ENCODE measurements around the gene GRIA3.

The GRIA3 gene

DNA sequence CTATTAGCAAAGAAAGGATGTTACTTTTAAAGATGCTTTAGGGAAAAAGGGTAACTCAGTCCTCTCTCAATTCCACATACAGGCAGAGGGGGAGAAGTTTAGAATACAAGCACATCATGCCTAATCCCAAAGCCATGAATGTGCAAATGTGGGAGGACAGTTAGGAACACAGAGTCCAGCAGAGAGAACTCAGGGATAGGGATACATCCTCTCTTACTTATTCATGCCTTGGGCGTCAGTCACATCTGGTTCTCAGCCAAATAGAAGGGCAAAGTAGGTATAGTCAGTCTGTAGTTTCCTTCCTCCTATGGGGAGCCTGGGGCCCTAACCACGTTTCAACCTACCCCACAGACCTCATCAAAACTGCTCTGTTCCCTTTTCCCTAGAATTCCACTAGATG is 87.8 kb downstream of the GRIA3 start:
- Histone ChIP-seq H3K36me3 (ENCODE audit: insufficient read depth) (no peaks in the 10 kb centered on the region), H2AFZ (ENCODE audit: low read depth) (no peak overlapping the region), H3K4me1 (ENCODE audit: low read depth, poor library complexity, severe bottlenecking) (no peaks in the 10 kb centered on the region), H3K79me2 (ENCODE audit: insufficient read depth, low read depth) (no peaks in the 10 kb centered on the region), H3K9ac (no peak overlapping the region), H3K4me3 (IDR thresholded peaks at IDR 0.05; ENCODE audit: insufficient read depth, low read depth, low read length) (no peak overlapping the region), H3K27me3 (ENCODE audit: insufficient read depth, low read depth) (no peaks in the 10 kb centered on the region), H3K4me2 (no peak overlapping the region), H4K20me1 (ENCODE audit: insufficient read depth) (no peaks in the 10 kb centered on the region), H3K27ac (no peak overlapping the region)
- TF ChIP-seq, protein P1, sequence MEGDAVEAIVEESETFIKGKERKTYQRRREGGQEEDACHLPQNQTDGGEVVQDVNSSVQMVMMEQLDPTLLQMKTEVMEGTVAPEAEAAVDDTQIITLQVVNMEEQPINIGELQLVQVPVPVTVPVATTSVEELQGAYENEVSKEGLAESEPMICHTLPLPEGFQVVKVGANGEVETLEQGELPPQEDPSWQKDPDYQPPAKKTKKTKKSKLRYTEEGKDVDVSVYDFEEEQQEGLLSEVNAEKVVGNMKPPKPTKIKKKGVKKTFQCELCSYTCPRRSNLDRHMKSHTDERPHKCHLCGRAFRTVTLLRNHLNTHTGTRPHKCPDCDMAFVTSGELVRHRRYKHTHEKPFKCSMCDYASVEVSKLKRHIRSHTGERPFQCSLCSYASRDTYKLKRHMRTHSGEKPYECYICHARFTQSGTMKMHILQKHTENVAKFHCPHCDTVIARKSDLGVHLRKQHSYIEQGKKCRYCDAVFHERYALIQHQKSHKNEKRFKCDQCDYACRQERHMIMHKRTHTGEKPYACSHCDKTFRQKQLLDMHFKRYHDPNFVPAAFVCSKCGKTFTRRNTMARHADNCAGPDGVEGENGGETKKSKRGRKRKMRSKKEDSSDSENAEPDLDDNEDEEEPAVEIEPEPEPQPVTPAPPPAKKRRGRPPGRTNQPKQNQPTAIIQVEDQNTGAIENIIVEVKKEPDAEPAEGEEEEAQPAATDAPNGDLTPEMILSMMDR (conservative IDR thresholded peaks at IDR 0.05; ENCODE audit: low read depth, low read length): no peak

DNA sequence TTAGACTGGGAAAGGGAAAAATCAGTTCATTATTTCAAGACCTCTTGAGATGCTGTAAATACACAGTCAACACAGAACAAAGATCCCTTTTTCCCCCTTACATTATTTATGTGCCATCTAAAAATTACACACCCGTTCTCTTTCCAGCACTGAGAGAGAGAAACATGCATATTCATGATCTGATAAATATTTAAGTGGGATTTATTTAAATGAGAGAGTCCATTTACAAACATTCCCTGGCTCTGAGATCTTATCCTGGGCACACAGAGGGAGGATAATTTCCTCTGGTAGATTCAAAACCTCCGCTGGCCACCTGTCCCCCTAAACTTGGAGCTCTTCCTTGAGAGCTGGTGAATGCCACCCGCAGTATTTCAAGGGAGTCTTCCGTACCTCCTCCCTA is 88.6 kb downstream of the GRIA3 start:
- H3K27me3 ChIP-seq (ENCODE audit: insufficient read depth, low read depth): no peaks in the 10 kb centered on the region

DNA sequence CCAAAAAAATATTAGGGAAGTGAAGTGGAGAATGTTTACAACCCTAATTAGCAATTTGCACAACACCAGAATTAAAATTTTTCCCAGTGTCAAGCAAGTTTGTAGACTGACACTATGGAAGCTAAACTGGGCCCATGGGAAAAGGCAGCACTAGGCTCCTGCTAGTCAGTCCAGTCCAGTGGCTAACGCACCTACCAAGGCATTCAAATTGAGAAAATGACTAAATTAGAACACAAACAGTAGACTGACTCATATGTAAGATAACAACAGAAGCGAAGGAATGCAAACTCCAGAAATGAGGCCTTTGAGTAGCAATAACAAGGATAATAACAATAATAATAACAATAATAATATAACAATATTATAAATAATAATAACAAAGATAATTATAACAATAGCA is 90.7 kb downstream of the GRIA3 start:
- no peak overlapping the region for H3K9ac ChIP-seq
- no peak overlapping the region for H3K4me2 ChIP-seq
- H3K79me2 ChIP-seq (ENCODE audit: insufficient read depth, low read depth): no peaks in the 10 kb centered on the region
- H3K27ac ChIP-seq: no peak overlapping the region
- no peak overlapping the region for H2AFZ ChIP-seq (ENCODE audit: low read depth)
- no peaks in the 10 kb centered on the region for H3K36me3 ChIP-seq (ENCODE audit: insufficient read depth)
- no peak overlapping the region for H3K4me3 ChIP-seq (IDR thresholded peaks at IDR 0.05; ENCODE audit: insufficient read depth, low read depth, low read length)
- H3K27me3 ChIP-seq (ENCODE audit: insufficient read depth, low read depth): no peaks in the 10 kb centered on the region
- TF ChIP-seq, protein P1 (conservative IDR thresholded peaks at IDR 0.05; ENCODE audit: low read depth, low read length): no peak
- H3K4me1 ChIP-seq (ENCODE audit: low read depth, poor library complexity, severe bottlenecking): no peaks in the 10 kb centered on the region
- no peaks in the 10 kb centered on the region for H4K20me1 ChIP-seq (ENCODE audit: insufficient read depth)

More for the DNA sequence above, 88.6 kb downstream of the GRIA3 start:
- TF ChIP-seq, protein P1 (conservative IDR thresholded peaks at IDR 0.05; ENCODE audit: low read depth, low read length): no peak
- Histone ChIP-seq H3K4me3 (IDR thresholded peaks at IDR 0.05; ENCODE audit: insufficient read depth, low read depth, low read length) (no peak overlapping the region), H3K4me2 (no peak overlapping the region), H3K36me3 (ENCODE audit: insufficient read depth) (no peaks in the 10 kb centered on the region), H3K4me1 (ENCODE audit: low read depth, poor library complexity, severe bottlenecking) (no peaks in the 10 kb centered on the region), H4K20me1 (ENCODE audit: insufficient read depth) (no peaks in the 10 kb centered on the region), H3K27ac (no peak overlapping the region), H3K79me2 (ENCODE audit: insufficient read depth, low read depth) (no peaks in the 10 kb centered on the region), H2AFZ (ENCODE audit: low read depth) (no peak overlapping the region), H3K9ac (no peak overlapping the region)

DNA sequence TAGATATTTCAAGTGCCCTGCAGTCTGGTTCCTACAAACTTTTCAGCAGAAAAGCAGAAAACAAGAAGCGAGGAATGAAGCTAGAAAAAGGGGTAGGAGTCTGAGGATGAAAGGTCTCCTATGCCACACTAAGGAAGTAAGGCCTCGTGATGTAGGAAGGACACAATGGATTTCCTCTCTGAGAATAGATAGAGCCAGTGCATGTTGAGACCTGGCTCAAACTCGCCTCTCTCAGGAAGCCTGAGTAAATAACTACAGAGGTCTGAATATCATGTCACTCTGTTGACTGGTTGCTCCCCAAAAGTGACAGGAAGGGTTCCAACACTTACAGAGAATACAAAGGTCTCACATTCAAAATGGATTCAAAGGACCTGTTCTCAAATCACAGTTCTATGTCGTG is 93.3 kb downstream of the GRIA3 start:
- H3K4me3 ChIP-seq (IDR thresholded peaks at IDR 0.05; ENCODE audit: insufficient read depth, low read depth, low read length): no peak overlapping the region
- TF ChIP-seq, protein P1 (conservative IDR thresholded peaks at IDR 0.05; ENCODE audit: low read depth, low read length): no peak
- H4K20me1 ChIP-seq (ENCODE audit: insufficient read depth): no peaks in the 10 kb centered on the region
- H3K9ac ChIP-seq: no peak overlapping the region
- no peak overlapping the region for H3K4me2 ChIP-seq
- H3K27me3 ChIP-seq (ENCODE audit: insufficient read depth, low read depth): no peaks in the 10 kb centered on the region
- no peak overlapping the region for H3K27ac ChIP-seq
- H3K4me1 ChIP-seq (ENCODE audit: low read depth, poor library complexity, severe bottlenecking): no peaks in the 10 kb centered on the region
- no peak overlapping the region for H2AFZ ChIP-seq (ENCODE audit: low read depth)
- H3K79me2 ChIP-seq (ENCODE audit: insufficient read depth, low read depth): no peaks in the 10 kb centered on the region
- no peaks in the 10 kb centered on the region for H3K36me3 ChIP-seq (ENCODE audit: insufficient read depth)
